PC-3 (cell line): ENCODE data around the gene LRRC51. TPM values are rescaled to one million over a fixed set of nuclear protein-coding genes. Genes with fewer than 3 reads are reported as not detected.

Experiments
- ATAC-seq: fragments of 200-7000 bp; cut with Tn5 transposase; 2 replicates; pipeline ENCODE4 v1.9.1; 2020; ENCODE audit warnings: mild to moderate bottlenecking, moderate library complexity
- BruUV-seq: library from RNA; stranded (reverse); fragments of 400-500 nt; replicated peaks from 2 replicates; lab custom pipeline; 2021; lab: Mats Ljungman, UMichigan
- CTCF ChIA-PET: fragments of 300-600 bp; sonication (Branson Sonifier 250); formaldehyde crosslinking; loops from one replicate; lab custom pipeline; 2022; ENCODE audit warnings: antibody characterized with exemption; lab: Charles Lee
- POLR2A ChIA-PET: fragments of 300-600 bp; sonication (Branson Sonifier 250); formaldehyde crosslinking; loops from one replicate; lab custom pipeline; 2022; ENCODE audit warnings: antibody characterized with exemption; ENCODE audit not compliant: unreplicated experiment; lab: Charles Lee
- DNase-seq: peaks from one replicate; pipeline ENCODE4 v3.0.0-alpha.2; 2015
- H2AFZ ChIP-seq: fragments of 300-600 bp; sonication (generic); 2 replicates; pipeline ENCODE4 v1.6.0; 2016; ENCODE audit warnings: antibody characterized with exemption, low read length
- H3F3A ChIP-seq: fragments of 300-600 bp; sonication (generic); one replicate; pipeline ENCODE4 v1.6.0; 2017; ENCODE audit warnings: antibody characterized with exemption, low read length, control low read depth, mild to moderate bottlenecking; ENCODE audit not compliant: unreplicated experiment
- H3K27ac ChIP-seq: fragments of 300-600 bp; sonication (generic); 2 replicates; pipeline ENCODE4 v1.5.1; 2016; ENCODE audit warnings: mild to moderate bottlenecking, low read length
- H3K27me3 ChIP-seq: fragments of 300-600 bp; sonication (generic); 2 replicates; pipeline ENCODE4 v1.6.1; 2016; ENCODE audit warnings: low read length, mixed read lengths
- H3K36me3 ChIP-seq: fragments of 300-600 bp; sonication (generic); 2 replicates; pipeline ENCODE4 v1.6.1; 2016; ENCODE audit warnings: low read depth, mixed run types, low read length, mixed read lengths
- H3K4me1 ChIP-seq: fragments of 300-600 bp; sonication (generic); 2 replicates; pipeline ENCODE4 v1.5.1; 2016; ENCODE audit warnings: low read length; ENCODE audit not compliant: insufficient read depth
- H3K4me2 ChIP-seq: fragments of 300-600 bp; sonication (generic); 2 replicates; pipeline ENCODE4 v1.6.0; 2016; ENCODE audit warnings: low read length
- H3K4me3 ChIP-seq: fragments of 300-600 bp; sonication (generic); 2 replicates; pipeline ENCODE4 v1.5.1; 2016; ENCODE audit warnings: mild to moderate bottlenecking, low read length, mixed read lengths
- H3K79me2 ChIP-seq: fragments of 300-600 bp; sonication (generic); 2 replicates; pipeline ENCODE4 v1.6.1; 2017; ENCODE audit warnings: low read length, mixed read lengths
- H3K9ac ChIP-seq: fragments of 300-600 bp; sonication (generic); 2 replicates; pipeline ENCODE4 v1.6.0; 2016; ENCODE audit warnings: mild to moderate bottlenecking, low read length
- H3K9me2 ChIP-seq: fragments of 300-600 bp; sonication (generic); replicated peaks from 2 replicates; pipeline ENCODE4 v1.6.1; 2016; ENCODE audit warnings: mixed run types, low read length, mixed read lengths
- H3K9me3 ChIP-seq: fragments of 300-600 bp; sonication (generic); 2 replicates; pipeline ENCODE4 v1.6.1; 2016; ENCODE audit warnings: low read length, mixed read lengths
- H4K20me1 ChIP-seq: fragments of 300-600 bp; sonication (generic); 2 replicates; pipeline ENCODE4 v1.6.1; 2016; ENCODE audit warnings: low read length, mixed read lengths
- EZH2 ChIP-seq: fragments of 300-600 bp; sonication (generic); IDR thresholded peaks from one replicate; pipeline ENCODE4 v1.6.1; 2017; ENCODE audit warnings: antibody characterized with exemption, mild to moderate bottlenecking, low read length; ENCODE audit not compliant: unreplicated experiment
- EZH2phosphoT487 ChIP-seq: fragments of 300-600 bp; sonication (generic); IDR thresholded peaks from 2 replicates; pipeline ENCODE4 v1.6.1; 2018; ENCODE audit warnings: mild to moderate bottlenecking, antibody characterized with exemption, low read length, borderline replicate concordance
- intact Hi-C: fragments of 100-400 bp; cut with micrococcal nuclease; formaldehyde crosslinking; loops from 2 replicates; pipeline ENCODE4 v1.9.0; 2023
- total RNA-seq: library from RNA; depleted of rRNA; stranded (reverse); fragments of >200 nt; gene quantifications from 2 replicates; pipeline ENCODE4 v1.2.3, GENCODE V29; 2014
- TF ChIP-seq, protein P1 (sequence below): fragments of 300-600 bp; sonication (generic); conservative IDR thresholded peaks from 2 replicates; pipeline ENCODE4 v1.5.1; 2017; ENCODE audit warnings: antibody characterized with exemption, low read depth, mild to moderate bottlenecking, low read length

Gene LRRC51
- total RNA-seq, 1 experiment from 2014 or later: 5.8 TPM

DNA sequence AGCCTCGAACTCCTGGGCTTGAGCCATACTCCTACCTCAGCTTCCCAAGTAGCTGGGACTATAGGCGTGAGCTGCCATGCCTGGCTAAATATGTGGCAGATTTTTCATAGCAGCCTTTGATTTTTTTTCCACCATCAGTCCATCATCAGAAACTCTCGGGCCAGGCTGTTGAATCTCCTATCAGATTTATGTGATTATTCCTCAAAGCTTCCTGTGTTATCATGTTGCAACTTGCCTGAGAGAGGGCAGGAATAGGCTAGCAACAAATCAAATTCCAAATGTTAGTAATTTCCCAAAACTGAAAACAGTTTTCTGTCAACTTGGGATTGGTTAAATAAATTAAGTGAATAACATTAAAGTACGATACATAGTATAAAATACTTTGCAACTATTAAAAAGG is 3.4 kb downstream of the LRRC51 start:
- Histone ChIP-seq H3K9me3 (no peaks in the 10 kb centered on the region), H3K9me2 (no peaks in the 10 kb centered on the region), H3F3A (no peaks in the 10 kb centered on the region), H4K20me1 (no peaks in the 10 kb centered on the region), H3K27me3 (no peaks in the 10 kb centered on the region), H2AFZ (no peak overlapping the region), H3K4me1 (peaks cover 18% of the 10 kb centered on the region), H3K4me2 (no peak overlapping the region), H3K27ac (no peak overlapping the region), H3K36me3 (no peaks in the 10 kb centered on the region; the same call in 1 of the 2 replicates), H3K4me3 (no peak overlapping the region), H3K79me2 (peaks cover 12% of the 10 kb centered on the region), H3K9ac (no peak overlapping the region)
- CTCF ChIA-PET: no interaction called here
- no TSS peak for BruUV-seq
- TF ChIP-seq, protein P1, sequence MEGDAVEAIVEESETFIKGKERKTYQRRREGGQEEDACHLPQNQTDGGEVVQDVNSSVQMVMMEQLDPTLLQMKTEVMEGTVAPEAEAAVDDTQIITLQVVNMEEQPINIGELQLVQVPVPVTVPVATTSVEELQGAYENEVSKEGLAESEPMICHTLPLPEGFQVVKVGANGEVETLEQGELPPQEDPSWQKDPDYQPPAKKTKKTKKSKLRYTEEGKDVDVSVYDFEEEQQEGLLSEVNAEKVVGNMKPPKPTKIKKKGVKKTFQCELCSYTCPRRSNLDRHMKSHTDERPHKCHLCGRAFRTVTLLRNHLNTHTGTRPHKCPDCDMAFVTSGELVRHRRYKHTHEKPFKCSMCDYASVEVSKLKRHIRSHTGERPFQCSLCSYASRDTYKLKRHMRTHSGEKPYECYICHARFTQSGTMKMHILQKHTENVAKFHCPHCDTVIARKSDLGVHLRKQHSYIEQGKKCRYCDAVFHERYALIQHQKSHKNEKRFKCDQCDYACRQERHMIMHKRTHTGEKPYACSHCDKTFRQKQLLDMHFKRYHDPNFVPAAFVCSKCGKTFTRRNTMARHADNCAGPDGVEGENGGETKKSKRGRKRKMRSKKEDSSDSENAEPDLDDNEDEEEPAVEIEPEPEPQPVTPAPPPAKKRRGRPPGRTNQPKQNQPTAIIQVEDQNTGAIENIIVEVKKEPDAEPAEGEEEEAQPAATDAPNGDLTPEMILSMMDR: no peak
- TF ChIP-seq EZH2 (no peak), EZH2phosphoT487 (no peak)
- ATAC-seq: no peak
- intact Hi-C loops: no loop called here
- no peak for DNase-seq
- POLR2A ChIA-PET: no interaction called here

DNA sequence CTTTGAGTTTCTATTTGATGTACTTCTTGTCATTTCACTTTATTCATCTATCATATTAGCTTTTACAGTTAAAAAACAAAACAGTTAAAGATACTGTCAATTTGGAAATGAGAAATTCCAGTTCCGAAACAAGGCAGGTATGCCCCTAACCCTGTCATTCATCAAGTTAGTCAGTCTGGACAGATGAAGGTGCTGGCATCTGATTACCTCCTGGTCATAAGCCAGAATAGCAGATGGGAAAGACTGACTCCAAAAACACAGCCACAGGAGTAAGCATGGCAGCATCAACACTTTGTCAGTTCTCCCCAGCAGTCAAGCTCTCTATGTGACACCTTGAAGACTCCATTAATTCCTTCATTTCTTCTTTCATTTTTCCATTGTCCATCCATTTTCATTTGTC is 4.3 kb downstream of the LRRC51 start:
- ATAC-seq (no peak), DNase-seq (no peak)
- ChIA-PET POLR2A (no interaction called here), CTCF (no interaction called here)
- Histone ChIP-seq H3K9me3 (no peaks in the 10 kb centered on the region), H3K9me2 (no peaks in the 10 kb centered on the region), H3K4me2 (no peak overlapping the region), H2AFZ (no peak overlapping the region), H3K79me2 (peaks cover 3% of the 10 kb centered on the region), H3K27me3 (no peaks in the 10 kb centered on the region), H3K27ac (no peak overlapping the region), H3K4me1 (peaks cover 18% of the 10 kb centered on the region), H3F3A (no peaks in the 10 kb centered on the region), H4K20me1 (no peaks in the 10 kb centered on the region), H3K9ac (no peak overlapping the region), H3K4me3 (no peak overlapping the region), H3K36me3 (peaks cover 3% of the 10 kb centered on the region; the same call in 1 of the 2 replicates)
- intact Hi-C loops: no loop called here
- BruUV-seq: no TSS peak
- TF ChIP-seq EZH2phosphoT487: no peak
- no peak for TF ChIP-seq EZH2
- TF ChIP-seq, protein P1: no peak

DNA sequence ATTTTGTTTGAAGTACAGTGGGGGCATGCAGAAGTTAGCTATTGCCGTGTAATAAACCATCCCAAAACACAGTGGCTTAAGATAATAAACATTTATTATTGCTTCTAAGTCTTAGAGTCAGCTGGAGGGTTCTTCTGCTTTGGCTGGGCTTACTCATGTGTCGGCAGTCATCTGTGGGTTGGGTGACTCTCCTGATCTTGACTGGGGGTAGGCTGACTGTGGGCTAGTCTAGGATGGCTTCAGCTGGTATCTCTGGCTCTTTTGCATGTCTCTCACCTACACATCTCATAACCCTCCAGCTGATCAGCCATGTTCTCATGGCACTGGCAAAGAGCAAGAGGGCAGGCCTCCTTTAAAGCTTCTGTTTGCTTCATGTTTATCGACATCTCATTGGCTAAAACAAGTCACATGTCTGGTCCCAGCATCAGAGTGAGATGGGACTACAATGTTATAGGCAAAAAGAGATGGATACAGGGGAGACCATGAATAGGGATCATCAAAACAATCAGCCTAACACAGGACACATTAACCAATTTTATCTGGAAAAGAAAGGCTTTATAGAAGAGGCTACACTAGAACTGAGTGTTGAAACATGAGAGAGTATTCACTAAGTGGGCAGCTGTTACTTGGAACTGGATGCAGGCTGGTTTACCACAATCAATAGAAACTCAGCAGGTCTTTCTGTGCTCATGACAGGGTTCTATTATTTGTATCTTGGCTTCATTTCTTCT is 5.1 kb downstream of the LRRC51 start:
- Histone ChIP-seq H3K4me1 (peaks cover 18% of the 10 kb centered on the region), H3K9me3 (no peaks in the 10 kb centered on the region), H3K79me2 (no peaks in the 10 kb centered on the region), H3K27ac (no peak overlapping the region), H2AFZ (no peak overlapping the region), H3F3A (no peaks in the 10 kb centered on the region), H3K36me3 (peaks cover 5% of the 10 kb centered on the region; the same call in 1 of the 2 replicates), H3K9ac (no peak overlapping the region), H3K9me2 (no peaks in the 10 kb centered on the region), H3K4me3 (no peak overlapping the region), H3K4me2 (no peak overlapping the region), H3K27me3 (no peaks in the 10 kb centered on the region), H4K20me1 (no peaks in the 10 kb centered on the region)
- no TSS peak for BruUV-seq
- intact Hi-C loops: no loop called here
- DNase-seq: no peak
- POLR2A ChIA-PET: no interaction called here
- CTCF ChIA-PET: no interaction called here
- TF ChIP-seq, protein P1: no peak
- TF ChIP-seq EZH2phosphoT487: no peak
- TF ChIP-seq EZH2: no peak
- no peak for ATAC-seq
